ENCODE results near the gene DMD.

The DMD gene

GRCh38 chrX:32191316-32191715 lies 1020.0 kb downstream of the DMD start:
- DNase-seq: no peak

- DNase-seq: no peak
Measured at GRCh38 chrX:32185160-32185559, 1026.2 kb downstream of the DMD start.

DNA sequence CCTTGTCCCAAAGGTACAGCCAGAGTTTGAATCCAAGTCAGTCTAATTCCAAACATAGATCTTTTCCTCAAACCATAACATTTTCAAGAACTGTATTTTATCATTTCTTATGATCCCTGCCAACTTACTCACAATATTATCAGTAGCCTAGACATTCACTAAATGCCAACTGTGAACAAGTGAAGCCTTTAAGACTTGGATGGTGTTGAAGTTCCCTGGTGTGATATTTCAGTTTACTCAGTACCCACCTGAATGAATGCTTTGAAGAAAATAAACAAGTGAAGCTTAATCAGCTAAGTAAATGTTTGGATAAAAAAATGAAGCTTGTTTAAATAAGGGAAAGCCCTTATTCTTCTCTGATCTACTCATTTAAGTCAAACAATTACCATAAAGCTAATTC lies 1028.3 kb downstream of the DMD start:
- DNase-seq: no peak

GRCh38 chrX:32176510-32176909 lies 1034.8 kb downstream of the DMD start:
- DNase-seq: no peak

- no peak for DNase-seq
Measured at GRCh38 chrX:32170481-32170880, 1040.9 kb downstream of the DMD start.

- DNase-seq: no peak
Measured at GRCh38 chrX:32155044-32155638, 1056.2 kb downstream of the DMD start.

DNA sequence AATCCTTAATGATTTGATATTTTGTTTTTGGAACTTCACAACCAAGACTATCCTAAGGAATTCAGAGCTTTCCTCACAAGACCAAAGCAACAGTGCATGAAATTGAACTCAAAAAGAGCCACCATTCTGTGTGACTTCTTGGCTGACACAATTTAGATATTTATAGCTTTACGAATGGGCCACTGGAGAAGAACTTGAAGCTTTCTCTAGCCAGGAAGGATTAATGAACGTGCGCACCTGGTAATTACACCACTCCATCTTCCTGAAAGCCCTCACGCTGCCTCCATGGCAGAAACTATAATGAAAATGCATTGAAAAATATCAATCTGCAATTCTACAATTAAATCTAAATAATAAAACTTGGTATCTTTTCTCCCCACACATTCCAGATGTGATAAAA lies 1057.8 kb downstream of the DMD start:
- no peak for DNase-seq

- DNase-seq: no peak
Measured at GRCh38 chrX:32150141-32150540, 1061.2 kb downstream of the DMD start.

- DNase-seq: no peak
Measured at GRCh38 chrX:32141841-32142240, 1069.5 kb downstream of the DMD start.

GRCh38 chrX:32139476-32139875 lies 1071.9 kb downstream of the DMD start:
- DNase-seq: no peak

DNA sequence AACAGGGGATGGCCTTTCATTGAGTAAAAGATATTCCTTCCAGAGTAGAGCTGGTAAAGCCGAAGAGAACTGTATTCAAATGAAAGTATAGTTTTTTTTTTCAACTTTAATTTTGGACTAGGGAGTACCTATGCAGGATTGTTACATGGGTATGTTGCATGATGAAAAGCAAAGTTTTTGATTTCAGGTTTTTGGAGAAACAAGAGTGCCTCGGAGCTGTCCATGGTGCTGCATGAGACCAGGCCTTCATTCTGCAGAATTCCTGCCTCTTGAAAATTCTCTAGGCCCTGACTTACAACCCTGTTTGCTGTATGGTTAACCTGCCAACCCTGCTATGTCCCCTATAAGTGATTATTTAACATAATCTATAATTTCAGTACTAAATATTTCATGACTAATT lies 1073.8 kb downstream of the DMD start:
- no peak for DNase-seq

DNA sequence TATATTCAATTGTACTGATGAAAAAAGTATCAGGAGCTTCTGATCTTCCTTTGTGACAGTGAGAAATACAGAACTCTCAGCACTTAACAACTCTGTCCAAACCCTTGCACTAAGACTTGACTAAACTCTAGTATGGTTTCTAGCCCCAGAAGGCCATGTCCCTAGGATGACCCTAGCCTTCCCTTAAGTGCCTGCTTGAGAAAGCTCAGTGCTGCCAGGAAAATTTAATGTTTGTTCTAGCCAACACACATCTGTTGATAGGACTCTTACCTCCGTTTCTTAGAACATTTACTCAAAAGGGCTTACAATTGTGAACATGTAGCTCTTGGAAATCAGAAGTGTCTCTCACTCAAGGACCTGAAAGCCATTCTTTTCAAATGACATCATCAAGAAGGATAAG lies 1084.4 kb downstream of the DMD start:
- no peak for DNase-seq

DNA sequence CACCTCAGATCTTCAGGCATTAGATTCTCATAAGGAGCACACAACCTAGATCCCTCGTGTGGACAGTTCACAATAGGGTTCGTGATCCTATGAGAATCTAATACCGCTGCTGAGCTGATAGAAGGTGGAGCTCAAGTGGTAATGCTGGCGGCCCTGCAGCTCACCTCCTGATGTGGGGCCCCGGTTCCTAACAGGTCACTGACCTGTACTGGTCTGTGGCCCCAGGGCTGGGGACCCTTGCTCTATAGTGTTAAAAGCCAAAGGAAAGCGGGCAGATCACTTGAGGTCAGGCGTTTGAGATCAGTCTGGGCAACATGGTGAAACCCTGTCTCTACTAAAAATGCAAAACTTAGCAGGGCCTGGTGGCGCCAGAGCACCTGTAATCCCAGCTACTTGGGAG lies 1092.5 kb downstream of the DMD start:
- DNase-seq: no peak

DNA sequence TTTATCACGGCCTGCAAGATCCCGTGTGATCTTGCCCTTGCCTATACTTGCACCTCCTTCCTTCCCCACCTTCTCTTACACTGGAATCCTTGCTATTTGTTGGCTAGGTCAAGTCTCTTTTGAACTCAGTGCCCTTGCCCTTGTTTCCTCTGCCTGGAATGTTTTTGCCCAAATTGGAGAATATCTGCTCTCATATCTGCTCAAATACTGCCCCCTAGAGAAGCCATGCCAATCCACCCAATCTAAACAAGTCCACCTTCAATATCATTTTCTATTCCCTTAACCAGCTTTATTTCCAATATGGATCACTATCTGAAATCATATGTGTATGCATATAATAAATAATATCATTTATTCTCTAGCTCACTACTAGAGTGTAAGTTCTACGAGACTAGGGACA lies 1095.3 kb downstream of the DMD start:
- no peak for DNase-seq

GRCh38 chrX:32087663-32088062 lies 1123.7 kb downstream of the DMD start:
- no peak for DNase-seq

- DNase-seq: no peak
Measured at GRCh38 chrX:32084757-32085156, 1126.6 kb downstream of the DMD start.

- no peak for DNase-seq
Measured at GRCh38 chrX:32048285-32048684, 1163.1 kb downstream of the DMD start.

DNA sequence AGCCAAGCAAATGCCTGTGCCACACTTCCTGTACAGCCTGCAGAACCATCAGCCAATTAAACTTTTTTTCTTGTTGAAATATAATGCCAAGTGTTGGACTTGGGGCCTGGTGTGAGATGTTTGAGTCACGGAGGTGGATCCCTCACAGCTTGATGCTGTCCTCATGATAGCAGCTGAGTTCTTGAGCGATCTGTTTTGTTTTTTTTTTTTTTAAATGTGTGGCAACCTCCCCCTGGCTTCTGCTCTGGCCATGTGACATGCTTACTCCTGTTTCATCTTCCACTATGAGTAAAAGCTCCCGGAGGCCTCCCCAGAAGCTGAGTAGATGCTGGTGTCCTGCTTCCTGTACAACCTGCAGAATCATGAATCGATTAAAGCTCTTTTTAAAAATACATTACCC lies 1166.2 kb downstream of the DMD start:
- no peak for DNase-seq

- DNase-seq: no peak
Measured at GRCh38 chrX:32041181-32041580, 1170.2 kb downstream of the DMD start.

DNA sequence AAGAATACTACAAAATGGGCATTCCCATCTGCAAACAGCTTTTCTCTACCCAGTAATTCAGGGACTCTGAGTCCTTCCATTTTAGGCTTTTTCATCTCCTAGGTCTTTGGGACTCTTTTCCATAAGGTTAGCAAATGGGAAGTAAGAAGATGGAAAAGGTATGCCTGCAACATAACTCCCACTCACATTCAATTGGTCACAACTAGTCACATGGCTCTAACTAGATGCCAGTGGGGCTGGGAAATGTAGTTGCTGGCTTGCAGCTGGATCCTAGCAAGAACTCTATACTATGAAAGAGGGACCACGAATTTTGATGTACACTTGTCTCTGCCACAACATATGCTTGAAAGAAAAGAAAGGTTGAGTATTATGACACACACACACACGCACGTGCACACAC lies 1184.6 kb downstream of the DMD start:
- no peak for DNase-seq

DNA sequence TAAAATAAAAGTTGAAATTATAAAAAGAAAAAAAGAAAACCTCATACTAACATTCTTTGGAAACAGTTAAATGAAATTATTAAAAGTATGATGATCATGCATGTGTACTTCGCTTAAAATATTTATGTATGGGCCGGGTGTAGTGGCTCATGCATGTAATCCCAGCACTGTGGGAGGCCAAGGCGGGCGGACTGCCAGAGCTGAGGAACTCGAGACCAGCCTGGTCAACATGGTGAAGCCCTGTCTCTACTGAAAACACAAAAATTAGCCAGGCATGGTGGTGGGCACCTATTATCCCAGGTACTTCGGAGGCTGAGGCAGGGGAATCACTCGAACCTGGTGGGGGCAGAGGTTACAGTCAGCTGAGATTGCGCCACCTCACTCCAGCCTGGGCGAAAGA lies 1187.3 kb downstream of the DMD start:
- DNase-seq: no peak

DNA sequence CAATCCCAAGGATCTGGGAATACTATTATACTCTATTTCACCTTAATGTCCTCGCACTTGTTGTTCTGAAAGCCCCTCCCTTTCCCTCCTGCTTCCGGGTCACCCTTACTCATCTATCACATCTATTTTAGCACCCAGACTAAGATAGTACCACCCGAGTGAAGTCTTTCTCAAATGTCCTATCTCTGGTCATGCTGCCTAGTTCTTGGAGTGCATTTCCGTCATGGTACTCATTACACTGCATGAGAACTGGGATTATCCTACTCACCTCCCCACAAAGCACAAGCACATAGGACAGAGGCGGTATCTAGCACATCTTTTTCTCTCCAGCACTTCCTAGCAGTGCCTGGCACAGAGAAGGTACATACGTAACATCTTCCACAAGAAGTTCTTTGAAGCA lies 1195.2 kb downstream of the DMD start:
- no peak for DNase-seq

DNA sequence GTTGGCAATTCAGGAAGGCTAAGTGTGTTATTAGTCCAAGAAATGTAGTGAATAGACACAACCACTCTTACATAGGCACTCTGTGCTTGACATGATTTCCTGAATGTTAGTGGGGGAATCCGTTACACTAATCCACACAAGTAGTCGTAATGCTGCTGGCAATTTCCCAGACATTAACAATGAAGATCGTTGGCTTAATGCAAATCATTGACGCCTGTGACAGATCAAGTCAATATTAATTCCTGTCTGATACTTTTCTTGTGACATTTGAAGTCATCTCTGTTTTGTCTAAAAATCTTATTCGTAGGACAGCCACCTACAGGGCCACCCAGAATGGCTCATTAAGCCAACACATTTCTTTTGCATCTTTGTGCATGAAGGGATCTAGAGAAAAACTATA lies 1200.4 kb downstream of the DMD start:
- no peak for DNase-seq

DNA sequence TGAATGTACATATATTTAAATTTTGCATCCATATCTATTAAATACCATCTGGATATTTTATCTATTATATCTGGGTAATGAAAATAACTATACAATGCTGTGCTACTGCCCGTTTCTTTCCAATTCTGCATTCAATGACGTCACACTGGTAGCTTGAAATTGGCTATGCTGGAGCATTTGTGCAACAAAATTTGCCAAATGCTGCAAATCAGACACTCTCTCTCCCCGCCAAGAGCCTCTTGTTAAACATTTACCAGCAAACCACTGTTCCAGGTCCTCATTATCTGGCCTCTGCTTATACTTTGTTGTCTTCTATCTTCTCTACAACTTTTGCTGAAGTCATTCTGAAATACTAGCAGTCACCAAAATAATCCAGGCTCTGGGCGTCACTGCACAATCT lies 1201.1 kb downstream of the DMD start:
- no peak for DNase-seq

- DNase-seq: no peak
Measured at GRCh38 chrX:31993637-31994036, 1217.7 kb downstream of the DMD start.

- no peak for DNase-seq
Measured at GRCh38 chrX:31988975-31989374, 1222.4 kb downstream of the DMD start.

All from inflammatory macrophage (primary cell).